Nucleus accumbens (tissue), 56 donors: ENCODE data around the gene AMDHD2.
"Not testable (repeated sequence)": the region's sequence is repeated elsewhere in the genome, so short reads cannot be mapped to it uniquely, and the experiment has no call there.

Source experiments
- DNase-seq, 56 donors: peaks; one replicate each; lab custom pipeline; 2025; lab: John Stamatoyannopoulos, UW

AMDHD2 gene

GRCh38 chr16:2520097-2520783 lies at the start of gene AMDHD2:
TSS of gene AMDHD2 (plus strand) at chr16:2520371. CDS start at chr16:2520459, 88 bp downstream.
- DNase-seq: peak in 55 of 56 donors; percentile 33 to 93 (median 81)

GRCh38 chr16:2470603-2471015 lies 49.6 kb upstream of the AMDHD2 start:
- peak in 3 of 56 donors; percentile 13 to 62 (median 47) for DNase-seq

DNA sequence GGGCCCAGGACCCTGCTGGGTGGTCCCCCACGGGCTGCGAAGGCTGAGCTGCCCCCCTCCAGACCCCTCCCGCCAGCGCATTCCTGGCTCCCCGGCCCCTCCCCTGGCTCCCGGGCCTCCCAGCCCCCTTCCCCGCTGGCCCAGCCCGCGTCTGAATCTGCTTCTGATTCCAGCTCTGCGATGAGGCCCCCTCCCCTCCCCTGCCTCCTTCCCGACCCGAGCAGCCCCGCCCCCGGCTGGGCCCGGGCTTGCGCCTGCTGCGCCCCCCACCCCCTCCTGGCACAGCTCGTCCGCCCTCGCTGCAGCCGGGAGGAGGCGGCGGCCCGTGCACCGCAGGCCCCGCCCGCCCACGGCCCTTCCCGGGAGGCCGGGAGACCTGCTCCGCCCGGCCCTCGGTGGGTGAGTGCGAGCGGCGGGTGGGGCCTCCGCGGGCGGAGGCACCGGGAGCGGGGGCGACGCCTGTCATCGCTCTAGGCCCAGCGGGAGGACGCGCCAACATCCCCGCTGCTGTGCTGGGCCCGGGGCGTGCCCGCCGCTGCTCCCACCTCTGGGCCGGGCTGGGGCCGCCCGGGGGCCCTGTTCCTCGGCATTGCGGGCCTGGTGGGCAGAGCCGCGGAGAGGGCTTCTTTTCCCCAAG lies 49.0 kb upstream of the AMDHD2 start, which contains the start of gene NTN3:
NTN3 (plus strand) TSS at position 282 of the 637 bp plus-strand sequence. CDS start 405 bp downstream, outside the sequence.
- DNase-seq: peak in 8 of 56 donors; percentile 12 to 80 (median 40)

- DNase-seq: peak in 3 of 56 donors; percentile 20 to 31 (median 29)
Measured at GRCh38 chr16:2471653-2472487, 48.3 kb upstream of the AMDHD2 start.

DNA sequence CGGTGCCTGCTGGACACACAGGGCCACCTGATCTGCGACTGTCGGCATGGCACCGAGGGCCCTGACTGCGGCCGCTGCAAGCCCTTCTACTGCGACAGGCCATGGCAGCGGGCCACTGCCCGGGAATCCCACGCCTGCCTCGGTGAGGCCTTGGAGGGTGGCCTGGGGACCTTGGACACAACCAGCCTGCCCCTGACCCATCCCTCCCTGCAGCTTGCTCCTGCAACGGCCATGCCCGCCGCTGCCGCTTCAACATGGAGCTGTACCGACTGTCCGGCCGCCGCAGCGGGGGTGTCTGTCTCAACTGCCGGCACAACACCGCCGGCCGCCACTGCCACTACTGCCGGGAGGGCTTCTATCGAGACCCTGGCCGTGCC lies 47.7 kb upstream of the AMDHD2 start:
- no peak for DNase-seq

DNA sequence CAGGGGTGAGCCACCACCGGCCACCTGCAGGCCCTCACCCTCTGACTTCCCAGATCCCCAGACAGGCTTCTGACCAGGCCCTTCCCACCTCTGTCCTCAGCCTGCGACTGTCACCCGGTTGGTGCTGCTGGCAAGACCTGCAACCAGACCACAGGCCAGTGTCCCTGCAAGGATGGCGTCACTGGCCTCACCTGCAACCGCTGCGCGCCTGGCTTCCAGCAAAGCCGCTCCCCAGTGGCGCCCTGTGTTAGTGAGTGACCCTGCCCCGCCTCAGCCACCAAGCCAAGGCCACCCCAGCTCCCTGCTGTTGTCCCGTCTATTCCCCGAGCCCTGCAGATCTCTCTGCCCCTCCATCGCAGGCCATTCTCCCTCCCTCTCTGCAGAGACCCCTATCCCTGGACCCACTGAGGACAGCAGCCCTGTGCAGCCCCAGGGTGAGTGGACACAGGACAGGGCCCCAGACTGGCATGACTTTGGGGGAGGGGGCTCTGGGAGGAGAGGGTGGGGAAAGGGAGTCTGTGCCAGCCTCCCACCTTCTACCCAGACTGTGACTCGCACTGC lies 47.2 kb upstream of the AMDHD2 start:
- DNase-seq: no peak

- DNase-seq: peak in 11 of 56 donors; percentile 25 to 67 (median 54)
Measured at GRCh38 chr16:2473446-2473926, 46.7 kb upstream of the AMDHD2 start.

DNA sequence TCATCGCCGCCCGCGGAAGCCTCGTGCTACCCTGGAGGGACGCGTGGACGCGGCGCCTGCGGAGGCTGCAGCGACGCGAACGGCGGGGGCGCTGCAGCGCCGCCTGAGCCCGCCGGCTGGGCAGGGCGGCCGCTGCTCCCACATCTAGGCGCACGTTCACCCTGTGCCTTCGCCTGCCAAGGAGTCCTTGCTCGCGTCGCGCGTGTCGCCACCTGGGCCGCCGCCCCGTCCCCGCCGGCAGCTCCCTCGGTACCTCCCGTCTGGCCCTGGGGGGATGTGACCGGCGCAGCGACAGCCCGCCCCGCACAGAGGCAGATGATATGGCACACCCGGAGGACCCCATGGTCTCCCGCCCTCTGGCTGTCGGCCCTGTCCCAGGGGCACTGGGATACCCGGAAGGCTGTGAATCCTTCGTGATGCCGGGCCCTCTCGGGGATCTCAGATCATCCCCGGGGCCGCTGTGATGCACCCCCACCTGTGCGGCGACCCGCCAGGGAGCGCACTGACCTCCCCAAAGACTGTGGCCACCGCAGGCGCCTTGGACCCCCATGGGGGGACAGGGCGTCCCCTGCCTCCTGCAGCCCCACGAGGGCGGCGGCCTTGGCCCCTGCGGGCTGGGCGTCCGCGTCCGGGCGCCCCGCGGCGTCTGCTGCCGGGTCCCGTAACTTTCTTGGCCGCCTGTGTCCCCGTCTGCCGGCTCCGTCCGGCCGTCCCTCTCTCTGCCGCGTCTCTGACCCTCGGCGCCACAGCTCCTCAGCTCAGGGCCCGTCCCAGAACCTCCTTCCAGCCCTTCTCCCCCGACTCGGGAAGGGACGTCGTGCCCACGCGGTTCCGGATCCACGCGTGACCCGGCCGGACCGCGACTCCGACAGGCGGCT lies 45.9 kb upstream of the AMDHD2 start:
- DNase-seq: peak in 37 of 56 donors; percentile 19 to 76 (median 45)

GRCh38 chr16:2474877-2475412 lies 45.2 kb upstream of the AMDHD2 start, which contains the start of gene TBC1D24:
TSS of gene TBC1D24 (plus strand) at chr16:2475127. CDS start at chr16:2496149, 21,022 bp downstream.
- DNase-seq: peak in 53 of 56 donors; percentile 36 to 90 (median 76)

GRCh38 chr16:2475413-2476344 lies 44.5 kb upstream of the AMDHD2 start:
- peak in 3 of 56 donors; percentile 46 to 72 (median 51) for DNase-seq

GRCh38 chr16:2476345-2476720 lies 43.8 kb upstream of the AMDHD2 start:
- no peak for DNase-seq

DNA sequence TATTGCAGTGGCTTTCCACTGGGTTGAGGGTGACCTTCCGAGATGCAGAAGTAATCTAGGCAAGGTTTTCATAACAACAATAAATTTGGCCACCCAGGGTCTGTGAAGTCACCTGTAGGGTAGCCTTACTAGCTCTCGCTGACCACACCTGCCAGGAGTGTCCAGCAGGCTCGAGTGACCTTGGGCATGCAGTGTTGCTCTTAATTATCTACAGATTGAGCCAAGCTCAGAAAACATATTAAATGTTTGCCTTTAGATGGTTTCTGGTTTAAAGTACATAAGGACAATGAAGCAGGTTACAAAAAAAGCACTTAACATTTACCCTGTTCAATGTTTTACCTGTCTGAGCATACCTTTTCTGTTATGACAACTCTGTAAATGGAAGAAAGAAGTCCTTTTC lies 43.4 kb upstream of the AMDHD2 start:
- no peak for DNase-seq

- DNase-seq: no peak
Measured at GRCh38 chr16:2477327-2477726, 42.8 kb upstream of the AMDHD2 start.

- DNase-seq: no peak
Measured at GRCh38 chr16:2478279-2478678, 41.9 kb upstream of the AMDHD2 start.

DNA sequence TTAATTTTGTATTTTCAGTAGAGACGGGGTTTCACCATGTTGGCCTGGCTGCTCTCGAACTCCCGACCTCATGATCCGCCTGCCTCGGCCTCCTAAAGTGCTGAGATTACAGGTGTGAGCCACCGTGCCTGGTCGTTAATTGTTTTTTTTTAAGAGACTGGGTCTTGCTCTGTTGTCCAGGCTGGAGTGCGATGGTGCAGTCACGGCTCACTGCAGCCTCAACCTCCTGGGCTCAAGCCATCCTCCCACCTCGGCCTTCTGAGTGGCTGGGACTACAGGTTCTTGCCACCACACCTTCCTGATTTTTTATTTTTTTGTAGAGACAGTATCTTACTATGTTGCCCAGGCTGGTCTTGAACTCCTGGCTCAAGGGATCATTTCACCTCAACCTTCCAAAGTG lies 40.2 kb upstream of the AMDHD2 start:
- DNase-seq: not testable (repeated sequence)

- DNase-seq: no peak
Measured at GRCh38 chr16:2480948-2481347, 39.2 kb upstream of the AMDHD2 start.

DNA sequence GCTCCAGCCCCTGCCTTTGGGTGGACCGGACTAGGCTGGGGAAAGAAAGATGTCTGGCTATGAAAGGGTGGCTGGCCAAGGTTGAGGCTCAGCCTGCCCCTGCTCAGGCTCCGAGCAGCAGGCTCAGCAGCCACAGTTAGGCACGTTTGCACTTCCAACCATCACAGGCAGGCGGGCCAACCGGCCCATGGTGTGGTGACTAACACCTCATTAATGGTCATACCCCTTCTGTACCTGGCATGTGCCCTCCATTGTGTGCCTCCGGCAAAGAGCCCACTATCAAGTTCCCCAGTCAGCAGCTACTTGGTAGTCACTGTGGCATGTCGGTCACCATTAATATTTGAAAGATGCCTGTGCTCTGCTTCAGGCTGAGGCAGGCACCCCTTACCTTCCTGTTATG lies 38.5 kb upstream of the AMDHD2 start:
- no peak for DNase-seq

GRCh38 chr16:2482249-2482648 lies 37.9 kb upstream of the AMDHD2 start:
- DNase-seq: no peak
